Measurements from ENCODE around the gene STIP1. TPM values are rescaled to one million over a fixed set of nuclear protein-coding genes. Genes with fewer than 3 reads are reported as not detected.

Gene STIP1
- total and polyA plus RNA-seq, 2 of the 4 experiments (the other 2 are of a cell fraction): 201 to 489 TPM

DNA sequence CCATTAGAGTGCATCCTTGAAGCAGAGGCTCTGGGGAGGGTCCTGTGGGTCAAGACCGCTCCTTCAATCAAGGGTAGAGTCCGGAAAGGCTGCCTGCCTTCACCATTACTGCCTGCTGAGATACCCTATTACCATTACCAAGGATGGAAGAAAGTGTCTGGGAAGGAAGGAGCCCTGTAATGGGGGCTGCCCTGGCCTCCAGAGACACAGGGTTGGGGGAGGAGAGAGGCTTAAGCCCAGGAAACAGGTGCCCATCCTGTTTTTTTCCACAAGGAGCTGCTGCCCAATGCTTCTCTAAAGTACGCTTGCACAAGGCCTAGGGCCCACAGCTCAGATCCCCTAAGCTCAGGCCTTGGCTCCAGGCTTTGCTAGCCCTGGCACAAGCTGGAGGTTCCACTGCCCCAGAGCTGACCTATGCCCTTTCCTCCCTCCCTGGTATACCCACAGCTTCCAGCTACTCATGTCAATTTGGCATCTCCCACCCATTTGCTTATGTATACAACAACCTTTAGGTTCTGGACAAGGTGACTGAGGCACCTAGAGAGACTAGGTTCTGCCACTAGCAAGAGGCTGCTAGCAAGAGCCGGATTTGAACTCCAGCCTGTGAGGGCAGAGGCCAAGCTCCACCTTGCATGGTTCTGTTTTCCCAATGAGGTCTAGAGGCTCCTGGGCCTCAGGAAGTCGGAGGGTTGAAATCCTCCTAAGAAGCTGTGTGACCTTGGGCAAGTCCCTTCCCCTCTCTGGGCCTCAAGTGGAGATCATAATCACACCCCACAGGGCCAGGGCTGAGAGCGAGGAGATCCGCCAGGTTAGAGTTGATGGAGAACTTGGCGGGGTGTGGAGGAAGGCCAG, 63.8 kb downstream of the STIP1 start (continued):
- no peak for TF ChIP-seq SMC3 (IDR thresholded peaks at IDR 0.05; ENCODE audit: low read depth, low read length)
- no peak for TF ChIP-seq FOS (IDR thresholded peaks at IDR 0.05; ENCODE audit: low read depth, low read length)

DNA sequence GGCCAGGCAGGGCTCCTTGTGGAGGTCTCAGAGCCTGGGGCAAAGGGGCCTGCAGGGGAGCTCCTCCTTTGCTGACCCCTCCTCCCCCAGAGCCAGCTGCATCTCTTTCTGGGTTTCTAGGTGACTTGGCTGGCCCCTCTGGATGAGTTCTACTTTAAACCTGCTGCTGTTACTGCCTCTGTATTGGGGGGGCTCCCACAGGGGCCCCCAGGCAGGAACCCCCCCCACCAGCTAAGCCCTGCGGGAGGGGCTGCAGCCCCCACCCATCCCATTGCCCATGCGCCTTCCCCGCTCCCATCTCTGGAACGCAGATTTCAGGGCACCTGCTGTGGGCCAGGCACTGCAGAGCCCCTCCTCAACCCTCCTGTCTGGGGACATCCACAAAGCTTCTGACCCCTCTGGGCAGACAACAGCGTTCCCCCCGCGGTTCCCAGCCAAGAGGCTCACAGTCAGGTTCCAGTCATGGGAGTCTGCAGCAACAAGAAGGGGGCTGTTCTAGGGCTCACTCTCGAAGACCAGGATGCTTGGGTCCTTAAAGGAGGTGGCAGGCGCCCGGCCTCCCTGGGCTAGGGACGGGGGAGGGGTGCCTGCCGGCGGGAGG, 64.5 kb downstream of the STIP1 start:
- ATAC-seq (ENCODE audit: low read depth) (no peak; the same call in 1 of the 2 replicates), DNase-seq (no peak)
- peaks cover 10% of the 10 kb centered on the region for H3K4me1 ChIP-seq (ENCODE audit: control insufficient read depth, insufficient read depth, low read length)
- dilution Hi-C loops (cut with HindIII; ENCODE audit: low sequenced_read_pairs, unreplicated experiment) (no loop called here), in situ Hi-C loops (cut with MboI; ENCODE audit: low sequenced_read_pairs) (no loop called here), intact Hi-C loops (cut with micrococcal nuclease) (loop anchor here (1.0 kb wide), 1 partner anchor 51 kb away; no protein-coding TSS in a partner anchor)
- 0 out of 2 replicates have a peak overlapping the region, but pooled peaks have one; percentile 29 for H3K14ac ChIP-seq (replicated peaks; ENCODE audit: low read depth, low read length)
- H3K79me1 ChIP-seq (ENCODE audit: low read depth in 1 of 2, low read length in 2 of 2): peaks cover 8 to 47% of the 10 kb centered on the region in 2 experiments
- H3K27me3 ChIP-seq (ENCODE audit: control insufficient read depth, insufficient read depth, low read length): no peaks in the 10 kb centered on the region
- H3K18ac ChIP-seq (ENCODE audit: low read depth, low read length): no peak overlapping the region
- 0% methylated on average over 4 of the region's 13 CpGs; no CpG with 5 or more reads in 1 of the 2 experiments for WGBS, 2 experiments (ENCODE audit: extremely low coverage in 2 of 2, insufficient read length in 1 of 2)
- no peaks in the 10 kb centered on the region for H3K9me3 ChIP-seq (ENCODE audit: control insufficient read depth, insufficient read depth, low read length)
- H2BK5ac ChIP-seq (ENCODE audit: low read depth, low read length, poor library complexity, severe bottlenecking): no peak overlapping the region
- CTCF ChIA-PET: interaction anchor here (0.6 to 1.7 kb wide), 2 partner anchors 51 to 69 kb away, joined by 3 read pairs; no protein-coding TSS in a partner anchor
- H3K4me3 ChIP-seq (ENCODE audit: insufficient read depth, low read depth, low read length): peak overlapping the region; percentile 98
- peak overlapping the region; percentile 98 for H3K4me2 ChIP-seq (ENCODE audit: low read depth, low read length)
- no peak overlapping the region for H3K9ac ChIP-seq (ENCODE audit: low read depth, low read length)
- H3K4ac ChIP-seq (ENCODE audit: low read depth, low read length): peak overlapping the region; percentile 48; the same call in 1 of the 2 replicates
- peak overlapping the region; percentile 48; the same call in 1 of the 2 replicates for H3K23ac ChIP-seq (ENCODE audit: low read depth, low read length)
- peak overlapping the region; percentile 30; the same call in 1 of the 2 replicates for H2BK120ac ChIP-seq (ENCODE audit: low read depth, low read length)
- H3K9me1 ChIP-seq (ENCODE audit: insufficient read depth, low read length): no peaks in the 10 kb centered on the region
- POLR2A ChIA-PET (ENCODE audit: unreplicated experiment): no interaction called here
- H4K8ac ChIP-seq (ENCODE audit: low read depth in 2 of 2, low read length in 2 of 2): peak overlapping the region; percentile 23 to 36; a peak in 2 of 4 replicates
- peak overlapping the region; percentile 60 for H2AK9ac ChIP-seq (replicated peaks; ENCODE audit: low read depth, low read length, poor library complexity)
- no peak overlapping the region for H3K56ac ChIP-seq (ENCODE audit: extremely low read depth, insufficient read depth, low read length)
- peaks cover 9% of the 10 kb centered on the region for H3K36me3 ChIP-seq (ENCODE audit: control insufficient read depth, insufficient read depth, low read length)
- H4K20me1 ChIP-seq (ENCODE audit: insufficient read depth, low read length): peaks cover 10% of the 10 kb centered on the region
- H4K91ac ChIP-seq (ENCODE audit: insufficient read depth, low read depth, low read length): peak overlapping the region; percentile 34; the same call in 1 of the 2 replicates
- H2BK20ac ChIP-seq (ENCODE audit: low read depth, low read length): no peak overlapping the region
- BruUV-seq (replicated peaks): no TSS peak
- 0 out of 2 replicates have a peak overlapping the region, but pooled peaks have one; percentile 31 for H2AK5ac ChIP-seq (ENCODE audit: low read depth, low read length)
- H4K5ac ChIP-seq (ENCODE audit: low read depth, low read length): no peak overlapping the region
- H2BK15ac ChIP-seq (ENCODE audit: low read depth, low read length): no peak overlapping the region
- no peak overlapping the region for H3K27ac ChIP-seq (ENCODE audit: insufficient read depth, low read length)
- peak overlapping the region; percentile 99 for H2AFZ ChIP-seq (replicated peaks; ENCODE audit: low read length, poor library complexity)
- TF ChIP-seq RAD21 (IDR thresholded peaks at IDR 0.05; ENCODE audit: low read length) (no peak), SMC3 (IDR thresholded peaks at IDR 0.05; ENCODE audit: low read depth, low read length) (no peak), FOS (IDR thresholded peaks at IDR 0.05; ENCODE audit: low read depth, low read length) (no peak), RCOR1 (IDR thresholded peaks at IDR 0.05; ENCODE audit: insufficient replicate concordance, low read length) (no peak), RFX5 (IDR thresholded peaks at IDR 0.05; ENCODE audit: low read depth, low read length) (no peak), CEBPB (IDR thresholded peaks at IDR 0.05; ENCODE audit: low read depth, low read length) (no peak), CTCF (conservative IDR thresholded peaks at IDR 0.05; ENCODE audit: low read depth, low read length) (no peak), CHD1 (IDR thresholded peaks at IDR 0.05; ENCODE audit: low read depth, low read length) (no peak), MAZ (IDR thresholded peaks at IDR 0.05; ENCODE audit: borderline replicate concordance, low read depth, low read length) (no peak), NFE2L2 (IDR thresholded peaks at IDR 0.05; ENCODE audit: low read depth, low read length) (no peak), BHLHE40 (IDR thresholded peaks at IDR 0.05; ENCODE audit: low read depth, low read length) (no peak)
